ENCODE results near the gene ROMO1.
"Not testable (repeated sequence)": the region's sequence is repeated elsewhere in the genome, so short reads cannot be mapped to it uniquely, and the experiment has no call there.

Gene ROMO1

DNA sequence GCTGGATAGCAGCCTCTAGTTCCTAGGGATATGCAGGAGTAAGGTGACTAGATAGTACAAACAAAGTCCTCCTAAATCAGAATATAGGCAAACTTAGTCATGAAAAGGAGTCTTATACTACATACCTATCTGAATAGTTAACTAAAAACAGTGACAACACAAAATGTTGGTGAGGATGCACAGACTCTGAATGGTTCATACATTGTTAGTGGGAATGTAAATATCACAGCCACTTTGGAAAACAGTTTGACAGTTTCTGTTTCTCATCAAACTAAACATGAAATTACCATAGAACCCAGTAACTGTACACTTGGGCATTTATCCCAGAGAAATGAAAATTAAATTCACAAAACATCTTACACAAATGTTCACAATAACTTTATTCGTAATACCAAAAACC lies 17.2 kb upstream of the ROMO1 start:
- no peak for DNase-seq (ENCODE audit: low read depth in 2 of 2)

DNA sequence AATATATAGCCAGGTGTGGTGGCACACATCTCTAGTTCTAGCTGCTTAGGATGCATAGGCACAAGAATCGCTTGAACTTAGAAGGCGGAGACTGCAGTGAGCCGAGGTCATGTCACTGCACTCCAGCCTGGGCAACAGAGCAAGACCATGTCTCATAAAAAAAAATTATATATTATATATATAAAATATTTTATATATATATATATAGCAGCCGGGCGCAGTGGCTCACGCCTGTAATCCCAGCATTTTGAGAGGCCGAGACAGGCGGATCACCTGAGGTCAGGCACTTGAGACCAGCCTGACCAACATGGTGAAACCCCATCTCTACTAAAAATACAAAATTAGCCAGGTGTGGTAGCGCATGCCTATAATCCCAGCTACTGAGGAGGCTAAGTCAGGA lies 13.8 kb upstream of the ROMO1 start:
- not testable (repeated sequence) for DNase-seq (ENCODE audit: low read depth in 2 of 2)

DNA sequence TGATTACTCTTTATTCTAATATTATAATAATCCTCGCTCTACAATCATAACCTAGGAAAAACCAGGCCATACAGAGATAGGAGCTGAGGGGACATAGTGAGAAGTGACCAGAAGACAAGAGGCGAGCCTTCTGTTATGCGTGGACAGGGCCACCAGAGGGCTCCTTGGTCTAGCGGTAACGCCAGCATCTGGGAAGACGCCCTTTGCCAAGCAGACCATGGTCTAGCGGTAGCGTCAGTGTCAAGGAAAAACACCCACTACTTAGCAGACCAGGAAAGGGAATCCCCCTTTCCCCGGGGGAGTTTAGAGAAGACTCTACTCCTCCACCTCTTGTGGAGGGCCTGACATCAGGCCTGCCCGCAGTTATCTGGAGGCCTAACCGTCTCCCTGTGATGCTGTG lies 12.3 kb upstream of the ROMO1 start:
- DNase-seq (ENCODE audit: low read depth in 2 of 2) = not testable (repeated sequence)

DNA sequence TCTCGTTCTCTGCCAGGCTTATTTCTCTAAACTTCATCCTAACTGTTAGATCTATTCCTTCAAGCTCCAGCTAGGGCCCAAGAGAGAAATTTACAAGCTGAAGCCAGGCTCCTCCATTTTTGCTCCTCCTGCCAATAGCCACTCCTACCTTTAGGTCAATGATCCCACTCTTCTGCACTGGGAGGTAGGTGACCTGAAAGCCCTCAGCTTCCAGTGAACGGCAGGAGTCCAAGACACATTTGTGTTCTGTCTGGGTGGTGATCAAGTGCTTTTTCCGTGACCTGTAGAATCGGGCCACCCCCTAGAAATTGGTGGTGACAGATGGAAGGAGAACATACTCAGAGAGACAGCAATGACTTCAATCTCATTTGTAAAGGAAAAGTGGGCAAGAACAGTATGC lies 8.9 kb upstream of the ROMO1 start:
- no peak for DNase-seq (ENCODE audit: low read depth in 2 of 2)

DNA sequence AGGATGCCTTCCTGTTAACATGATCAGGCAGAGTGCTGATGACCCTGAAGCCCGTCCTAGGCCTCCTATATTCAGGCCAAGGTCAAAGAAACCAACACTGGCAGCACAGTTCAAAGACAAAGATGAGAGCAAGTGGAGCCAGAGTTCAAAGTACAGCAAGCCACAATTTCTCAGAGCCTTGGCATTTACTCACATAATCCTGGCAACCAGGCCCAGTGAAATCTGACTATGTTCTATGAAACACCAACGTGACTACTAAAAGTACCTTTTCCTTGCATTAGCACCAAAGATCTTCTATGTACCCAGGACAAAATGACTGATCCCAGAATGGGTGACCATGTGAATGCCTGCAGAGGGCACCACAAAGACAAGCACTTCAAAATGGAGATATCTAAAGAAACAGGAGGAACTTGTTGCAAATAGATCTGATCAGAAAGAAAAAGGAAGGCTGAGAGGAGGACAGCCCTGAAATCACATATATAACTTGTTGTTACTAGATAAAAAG lies 3.9 kb upstream of the ROMO1 start:
- no peak for DNase-seq (ENCODE audit: low read depth in 2 of 2)

DNA sequence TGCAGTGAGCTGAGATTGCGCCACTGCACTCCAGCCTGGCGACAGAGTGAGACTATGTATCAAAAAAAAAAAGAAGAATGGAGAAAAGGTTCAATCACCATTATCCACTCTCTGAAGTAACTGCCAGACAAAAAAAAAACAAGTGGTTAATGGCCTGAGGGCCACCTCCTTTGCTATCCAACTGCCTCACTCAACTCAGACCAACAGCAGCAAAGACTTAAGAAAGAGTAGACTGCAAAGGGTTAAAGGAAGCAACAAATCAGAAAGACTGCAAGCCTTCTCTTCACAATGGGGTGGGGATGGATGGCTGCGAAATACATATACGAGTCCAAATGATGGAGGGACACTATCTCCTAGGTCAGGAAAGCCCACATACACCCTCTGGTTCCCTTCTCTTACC lies 3.2 kb upstream of the ROMO1 start:
- no peak for DNase-seq (ENCODE audit: low read depth in 2 of 2)

DNA sequence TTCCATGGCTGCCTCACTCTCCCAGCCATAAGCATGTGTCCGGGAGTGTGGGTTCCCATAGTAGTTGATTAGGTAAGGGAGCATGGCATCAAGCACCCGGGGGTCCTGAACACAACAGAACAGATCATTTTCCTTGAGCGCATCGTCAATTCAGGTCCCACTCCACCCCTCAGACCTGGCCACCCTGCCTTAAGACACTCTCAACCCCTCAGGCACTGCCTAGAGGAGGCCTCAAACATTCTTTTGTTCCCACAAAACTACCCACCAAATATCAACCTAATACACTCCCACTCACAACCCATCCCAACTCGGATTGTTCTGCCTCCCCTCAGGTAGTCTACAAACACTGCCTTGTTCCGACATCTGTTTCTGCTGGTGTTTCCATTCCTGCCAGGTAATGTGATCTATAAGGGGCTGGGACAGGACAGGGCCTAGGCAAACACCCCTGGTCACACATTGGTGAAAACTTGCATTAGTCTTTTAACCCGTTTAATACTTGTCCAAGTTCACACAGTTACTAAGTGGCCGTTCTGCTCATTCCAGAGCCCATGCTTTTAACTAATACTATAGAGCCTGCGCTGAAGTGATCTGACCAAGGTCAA lies 1.4 kb upstream of the ROMO1 start:
- no peak for DNase-seq (ENCODE audit: low read depth in 2 of 2)

DNA sequence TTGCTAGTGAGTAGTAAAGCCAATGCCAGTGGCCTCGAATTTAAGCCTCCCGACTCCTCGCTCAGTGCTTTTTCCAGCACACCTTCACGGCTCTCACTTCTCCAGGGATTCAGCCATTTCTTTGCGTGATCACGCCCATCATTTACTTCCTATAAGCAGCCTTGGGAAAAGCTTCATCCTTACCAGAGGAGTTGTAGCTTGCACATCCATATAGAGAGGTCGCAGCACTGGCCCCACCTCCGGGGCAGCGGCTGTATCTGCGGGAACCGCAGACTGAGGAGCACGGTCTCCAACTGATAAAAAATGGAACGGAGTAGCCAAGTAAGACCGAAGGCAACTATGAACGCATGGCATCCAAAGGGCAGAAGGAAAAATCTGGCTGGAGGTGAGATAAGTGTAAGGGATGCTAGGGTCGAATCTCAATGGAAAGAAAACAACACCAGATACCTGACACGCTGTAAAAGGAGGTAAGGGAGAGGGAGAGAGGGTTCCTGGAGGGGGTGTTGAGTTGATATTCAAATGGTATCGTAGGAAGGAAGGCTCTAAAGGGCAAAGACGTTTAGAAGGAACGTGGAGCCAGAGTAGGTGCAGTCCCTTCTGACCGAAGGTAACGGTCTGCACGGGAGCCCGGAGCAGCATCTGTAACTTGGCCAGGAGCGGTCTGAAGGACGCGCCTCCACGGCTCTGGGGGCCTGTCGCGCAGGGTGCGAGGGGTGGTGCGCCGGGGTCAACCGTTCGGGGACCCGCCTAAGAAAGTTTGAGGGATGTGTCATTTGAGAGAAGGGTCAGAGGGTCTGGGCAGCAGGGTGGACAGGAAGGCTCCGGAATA lies 693 bp upstream of the ROMO1 start:
- no peak for DNase-seq (ENCODE audit: low read depth in 2 of 2)

DNA sequence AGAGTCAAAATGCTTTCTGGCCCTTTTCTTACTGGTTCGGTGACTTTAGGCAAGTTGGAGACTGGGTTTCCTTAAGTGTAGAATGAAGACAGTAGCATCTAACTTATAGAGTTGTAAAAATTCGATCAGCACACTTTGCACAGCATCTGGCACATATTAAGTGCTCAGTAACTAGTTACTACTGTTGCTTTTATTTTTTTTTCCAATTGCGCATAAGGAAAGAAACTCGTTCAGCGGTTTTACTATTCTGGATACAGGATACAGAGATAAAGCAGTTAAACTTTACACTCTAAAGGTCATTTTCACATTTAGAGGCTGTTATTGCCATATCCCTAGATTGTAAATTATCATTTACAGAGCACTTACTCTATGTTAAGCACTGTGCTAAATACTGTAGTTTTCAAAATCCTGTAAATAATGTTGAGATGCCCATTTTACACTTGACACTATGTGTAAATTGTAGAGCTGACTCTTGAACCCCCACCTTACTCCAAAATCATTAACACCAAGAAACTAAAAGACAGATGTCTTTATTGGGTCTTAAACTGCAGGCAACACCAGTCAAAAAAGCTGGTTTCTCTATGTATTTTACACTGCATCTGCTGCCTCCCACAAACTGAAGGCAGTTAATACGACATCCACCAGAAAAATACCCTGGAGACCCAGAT lies 886 bp downstream of the ROMO1 start:
- no peak for DNase-seq (ENCODE audit: low read depth in 2 of 2)

DNA sequence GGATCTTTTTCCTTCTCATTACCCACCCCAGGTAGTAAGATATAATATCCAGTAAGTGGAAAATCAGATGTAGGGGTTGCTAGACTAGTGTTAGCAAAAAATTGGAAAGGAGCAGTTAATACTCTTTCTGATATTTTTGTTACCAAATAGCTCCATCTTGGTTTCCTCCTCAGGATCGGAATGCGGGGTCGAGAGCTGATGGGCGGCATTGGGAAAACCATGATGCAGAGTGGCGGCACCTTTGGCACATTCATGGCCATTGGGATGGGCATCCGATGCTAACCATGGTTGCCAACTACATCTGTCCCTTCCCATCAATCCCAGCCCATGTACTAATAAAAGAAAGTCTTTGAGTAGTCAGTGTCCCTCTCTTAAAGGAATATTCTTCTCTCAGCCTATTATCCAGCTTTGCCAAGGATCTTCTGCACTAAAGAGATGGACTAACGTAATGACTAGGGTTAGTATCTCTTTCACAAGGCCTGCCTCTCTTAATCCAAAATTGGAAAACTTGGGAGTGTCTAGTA lies 1.5 kb downstream of the ROMO1 start:
- no peak for DNase-seq (ENCODE audit: low read depth in 2 of 2)

DNA sequence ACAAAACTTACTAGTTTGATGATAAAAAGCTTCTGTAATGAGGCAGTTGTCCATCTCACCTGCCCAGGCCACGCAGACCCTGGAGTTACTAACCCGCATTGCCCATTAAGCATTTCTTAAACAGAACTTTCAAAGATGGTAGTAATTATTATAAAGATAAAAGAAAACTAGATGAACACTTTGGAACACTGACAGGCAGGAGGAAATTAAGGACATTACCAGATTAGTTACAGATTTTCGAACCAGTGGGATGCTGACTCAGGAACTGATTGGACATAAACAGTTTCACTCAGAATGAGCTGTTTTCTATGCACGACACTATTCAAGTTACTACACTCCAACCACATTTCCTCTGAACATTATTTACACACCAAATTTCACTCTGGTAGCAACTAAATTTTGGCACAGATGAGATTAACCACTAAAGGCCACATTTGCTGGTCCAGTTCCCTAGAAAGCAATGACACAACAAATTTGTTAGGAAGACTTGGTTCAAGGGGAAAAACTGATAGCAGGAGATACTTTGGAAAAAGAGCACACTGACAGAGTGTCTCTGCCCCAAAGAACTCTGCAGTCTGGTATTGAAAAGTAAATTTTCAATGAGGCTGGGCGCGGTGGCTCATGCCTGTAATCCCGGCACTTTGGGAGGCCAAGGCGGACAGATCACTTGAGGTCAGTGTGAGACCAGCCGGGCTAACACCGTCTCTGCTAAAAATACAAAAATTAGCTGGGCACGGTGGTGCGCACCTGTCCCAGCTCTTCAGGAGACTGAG lies 3.0 kb downstream of the ROMO1 start:
- DNase-seq (ENCODE audit: low read depth in 2 of 2) = no peak

DNA sequence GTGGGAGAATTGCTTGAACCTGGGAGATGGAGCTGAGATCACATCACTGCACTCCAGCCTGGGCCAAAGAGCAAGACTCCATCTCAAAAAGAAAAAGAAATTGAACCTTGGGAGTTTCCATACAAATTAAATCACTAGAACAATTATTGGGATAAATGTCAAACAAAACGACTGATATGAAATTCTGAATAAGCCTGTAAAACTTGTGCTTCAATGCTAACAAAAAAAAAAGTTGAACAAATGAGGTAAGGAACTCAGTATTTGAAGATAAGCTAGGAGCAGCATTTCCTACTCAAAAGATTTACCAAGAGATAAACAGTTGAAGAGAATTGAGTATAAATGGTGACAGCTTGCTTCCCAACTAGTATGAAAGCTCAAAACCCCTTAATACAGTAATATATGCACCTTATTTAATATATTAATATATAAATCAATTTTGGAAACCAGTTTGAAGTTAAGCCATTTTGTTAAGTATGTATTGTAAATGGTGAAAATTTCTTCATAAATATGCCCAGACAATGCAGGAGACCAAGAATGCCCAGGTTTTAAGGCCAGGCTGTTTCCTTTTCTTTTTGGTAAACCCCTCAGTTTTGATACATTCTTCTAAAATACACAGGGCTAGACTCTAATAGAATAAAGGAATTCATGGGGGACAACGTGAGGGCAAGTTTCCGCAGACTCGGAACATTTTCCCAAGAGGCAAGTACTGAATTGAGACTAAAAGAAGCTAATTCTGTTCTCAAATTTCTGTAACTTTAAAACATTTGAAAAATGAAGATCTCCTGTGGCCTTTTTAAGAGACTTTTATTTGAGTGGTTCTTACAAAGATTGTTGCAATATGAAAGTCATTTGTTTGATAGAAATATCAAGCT lies 3.9 kb downstream of the ROMO1 start:
- DNase-seq (ENCODE audit: low read depth in 2 of 2) = no peak

DNA sequence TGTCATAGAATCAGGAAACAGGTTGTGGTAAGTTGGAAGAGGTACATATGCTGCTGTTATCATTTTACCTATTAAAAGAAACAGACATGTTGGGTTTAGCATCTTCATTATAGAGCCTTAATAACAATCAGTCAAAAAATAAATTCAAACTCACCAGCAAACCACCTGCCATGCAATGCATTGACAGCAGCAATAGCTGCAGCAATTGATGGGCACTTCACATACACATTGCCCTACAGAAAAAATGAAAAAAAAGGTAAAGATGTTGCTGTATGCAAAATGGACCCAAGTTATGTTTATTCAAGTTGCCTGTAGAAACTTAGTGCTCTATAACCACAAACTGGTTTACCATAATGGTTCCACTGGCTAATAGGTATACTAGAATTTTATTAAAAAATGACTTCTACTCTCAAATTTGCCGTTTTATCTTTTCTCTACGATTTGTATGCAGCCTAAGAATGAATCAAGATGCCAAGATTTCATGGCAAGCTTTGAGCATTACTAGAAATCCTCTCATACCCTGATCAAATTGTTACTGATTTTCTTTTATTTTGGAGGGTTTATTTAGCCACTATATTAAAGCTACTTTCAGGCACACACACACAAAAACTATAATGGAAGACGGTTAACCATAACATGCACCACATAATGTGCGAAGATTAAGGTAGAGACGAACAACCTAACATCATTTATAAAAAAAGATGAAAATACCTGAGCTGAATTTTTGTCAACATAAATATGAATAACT lies 5.5 kb downstream of the ROMO1 start:
- no peak for DNase-seq (ENCODE audit: low read depth in 2 of 2)

DNA sequence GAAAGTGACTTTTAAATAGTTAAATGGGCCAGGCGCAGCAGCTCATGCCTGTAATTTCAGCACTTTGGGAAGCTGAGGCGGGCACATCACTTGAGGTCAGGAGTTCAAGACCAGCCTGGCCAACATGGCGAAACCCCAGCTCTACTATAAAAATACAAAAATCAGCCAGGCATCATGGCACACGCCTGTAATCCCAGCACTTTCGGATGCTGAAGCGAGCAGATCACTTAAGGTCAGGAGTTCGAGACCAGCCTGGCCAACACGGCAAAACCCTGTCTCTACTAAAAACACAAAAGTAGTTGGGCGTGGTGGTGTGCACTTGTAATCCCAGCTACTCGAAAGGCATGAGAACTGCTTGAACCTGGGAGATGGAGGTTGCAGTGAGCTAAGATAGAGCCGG lies 6.7 kb downstream of the ROMO1 start:
- not testable (repeated sequence) for DNase-seq (ENCODE audit: low read depth in 2 of 2)

DNA sequence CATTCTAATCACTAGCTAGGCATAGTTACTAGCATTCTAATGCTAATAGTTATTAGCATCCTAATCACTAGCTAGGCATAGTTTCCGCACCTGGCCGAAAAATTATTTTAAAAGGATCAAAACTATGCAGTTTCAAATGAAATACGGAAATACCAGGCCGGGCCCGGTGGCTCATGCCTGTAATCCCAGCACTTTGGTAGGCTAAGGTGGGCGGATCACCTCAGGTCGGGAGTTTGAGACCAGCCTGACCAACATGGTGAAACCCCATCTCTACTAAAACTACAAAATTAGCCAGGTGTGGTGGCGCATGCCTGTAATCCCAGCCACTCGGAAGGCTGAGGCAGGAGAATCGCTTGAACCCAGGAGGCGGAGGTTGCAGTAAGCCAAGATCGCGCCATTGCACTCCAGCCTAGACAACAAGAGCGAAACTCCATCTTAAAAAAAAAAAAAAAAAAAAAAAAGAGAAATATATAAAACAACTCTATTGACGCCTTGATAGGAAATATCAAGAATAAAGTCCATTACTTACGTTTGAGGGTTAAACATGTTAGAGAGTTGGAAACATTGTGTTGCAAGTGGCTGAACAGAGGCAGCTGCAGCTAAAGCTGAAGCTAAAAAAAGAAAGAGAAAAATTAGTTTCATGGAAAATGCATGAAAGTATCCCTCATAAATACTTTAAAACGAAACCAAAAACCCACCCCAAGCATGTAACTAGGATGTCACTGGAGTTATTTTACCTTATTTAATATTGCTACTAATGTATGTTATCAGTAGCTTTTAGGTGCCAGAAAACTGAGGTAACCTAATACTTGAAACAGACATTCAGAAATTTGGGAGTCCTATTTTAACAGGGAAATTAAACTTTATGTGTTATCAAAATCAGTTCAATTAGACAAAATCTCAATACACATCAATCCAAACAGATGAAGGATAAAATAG lies 7.7 kb downstream of the ROMO1 start:
- DNase-seq (ENCODE audit: low read depth in 2 of 2) = not testable (repeated sequence)

DNA sequence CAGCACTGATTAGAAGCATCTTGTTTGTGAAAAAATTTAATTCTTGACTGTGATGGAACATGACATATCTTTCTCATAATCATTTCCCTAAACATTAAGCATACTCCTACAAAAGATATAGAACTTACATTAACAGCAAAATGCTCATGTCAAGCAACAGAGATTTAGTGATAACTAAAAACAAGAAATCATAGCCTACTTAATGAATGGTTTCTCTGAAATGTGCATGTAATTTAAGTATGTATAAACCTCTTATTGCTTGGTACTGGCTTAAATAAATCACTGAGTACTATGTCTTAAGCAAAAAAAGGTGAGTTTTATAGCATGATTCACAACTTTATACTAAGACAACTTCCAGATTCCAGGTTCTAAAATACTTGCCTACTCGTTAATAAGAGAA lies 9.3 kb downstream of the ROMO1 start:
- no peak for DNase-seq (ENCODE audit: low read depth in 2 of 2)

DNA sequence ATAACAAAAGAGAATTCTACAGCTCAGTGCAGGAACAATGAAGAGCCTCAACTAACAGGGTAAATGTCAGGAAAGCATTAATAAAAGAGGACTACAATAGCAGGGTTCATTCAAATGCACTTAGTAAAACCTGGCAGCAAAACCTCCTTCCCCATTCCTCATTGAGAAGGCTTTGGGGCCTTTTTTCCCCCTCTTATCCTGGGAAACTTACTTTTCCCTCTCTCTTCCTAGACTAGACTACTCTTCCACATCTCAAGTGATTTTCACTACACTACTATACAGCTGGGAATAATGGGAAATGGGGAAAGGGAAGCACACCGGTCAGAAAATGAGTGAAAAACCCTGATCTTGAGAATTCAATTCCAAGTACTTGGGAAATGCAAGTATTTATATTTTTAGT lies 10.1 kb downstream of the ROMO1 start:
- no peak for DNase-seq (ENCODE audit: low read depth in 2 of 2)

DNA sequence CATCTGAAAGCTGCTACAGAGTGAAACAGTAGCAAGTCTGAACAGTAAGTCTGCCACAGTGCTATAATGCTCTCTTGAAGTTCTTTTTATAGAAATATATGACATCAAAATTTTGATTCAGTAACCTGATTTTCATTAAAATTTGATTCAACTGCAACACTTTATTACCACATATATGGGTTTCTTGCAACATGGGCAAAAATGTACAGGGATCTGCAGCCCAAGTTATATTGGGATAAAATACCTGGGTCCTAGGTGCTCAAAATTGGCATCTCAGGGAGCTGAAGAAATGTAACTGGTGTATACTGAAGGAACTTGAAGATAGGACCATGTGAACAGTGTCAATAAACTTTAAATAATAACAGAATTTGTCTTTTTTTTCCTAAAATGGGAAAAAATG lies 10.8 kb downstream of the ROMO1 start:
- no peak for DNase-seq (ENCODE audit: low read depth in 2 of 2)
